ENCODE data around the gene MAPKAP1.

GRCh38 chr9:125756518-125756917 lies 49.5 kb upstream of the MAPKAP1 start:
- TF ChIP-seq USF1 (IDR thresholded peaks at IDR 0.05), result no peak
- TF ChIP-seq EGR1 (IDR thresholded peaks at IDR 0.05), result no peak
- no peak for TF ChIP-seq TAF1 (IDR thresholded peaks at IDR 0.05; ENCODE audit: low read depth)
- no peak for TF ChIP-seq RAD21 (IDR thresholded peaks at IDR 0.05; ENCODE audit: low read depth)
- no peak for TF ChIP-seq EP300 (IDR thresholded peaks at IDR 0.05; ENCODE audit: borderline replicate concordance)
- no peak for TF ChIP-seq FOXM1 (IDR thresholded peaks at IDR 0.05; ENCODE audit: borderline replicate concordance, low read depth)
- TF ChIP-seq, protein P1, sequence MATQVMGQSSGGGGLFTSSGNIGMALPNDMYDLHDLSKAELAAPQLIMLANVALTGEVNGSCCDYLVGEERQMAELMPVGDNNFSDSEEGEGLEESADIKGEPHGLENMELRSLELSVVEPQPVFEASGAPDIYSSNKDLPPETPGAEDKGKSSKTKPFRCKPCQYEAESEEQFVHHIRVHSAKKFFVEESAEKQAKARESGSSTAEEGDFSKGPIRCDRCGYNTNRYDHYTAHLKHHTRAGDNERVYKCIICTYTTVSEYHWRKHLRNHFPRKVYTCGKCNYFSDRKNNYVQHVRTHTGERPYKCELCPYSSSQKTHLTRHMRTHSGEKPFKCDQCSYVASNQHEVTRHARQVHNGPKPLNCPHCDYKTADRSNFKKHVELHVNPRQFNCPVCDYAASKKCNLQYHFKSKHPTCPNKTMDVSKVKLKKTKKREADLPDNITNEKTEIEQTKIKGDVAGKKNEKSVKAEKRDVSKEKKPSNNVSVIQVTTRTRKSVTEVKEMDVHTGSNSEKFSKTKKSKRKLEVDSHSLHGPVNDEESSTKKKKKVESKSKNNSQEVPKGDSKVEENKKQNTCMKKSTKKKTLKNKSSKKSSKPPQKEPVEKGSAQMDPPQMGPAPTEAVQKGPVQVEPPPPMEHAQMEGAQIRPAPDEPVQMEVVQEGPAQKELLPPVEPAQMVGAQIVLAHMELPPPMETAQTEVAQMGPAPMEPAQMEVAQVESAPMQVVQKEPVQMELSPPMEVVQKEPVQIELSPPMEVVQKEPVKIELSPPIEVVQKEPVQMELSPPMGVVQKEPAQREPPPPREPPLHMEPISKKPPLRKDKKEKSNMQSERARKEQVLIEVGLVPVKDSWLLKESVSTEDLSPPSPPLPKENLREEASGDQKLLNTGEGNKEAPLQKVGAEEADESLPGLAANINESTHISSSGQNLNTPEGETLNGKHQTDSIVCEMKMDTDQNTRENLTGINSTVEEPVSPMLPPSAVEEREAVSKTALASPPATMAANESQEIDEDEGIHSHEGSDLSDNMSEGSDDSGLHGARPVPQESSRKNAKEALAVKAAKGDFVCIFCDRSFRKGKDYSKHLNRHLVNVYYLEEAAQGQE (IDR thresholded peaks at IDR 0.05; ENCODE audit: low read depth), result no peak
- TF ChIP-seq YY1 (IDR thresholded peaks at IDR 0.05; ENCODE audit: low read depth), result no peak
- TF ChIP-seq, protein P2, sequence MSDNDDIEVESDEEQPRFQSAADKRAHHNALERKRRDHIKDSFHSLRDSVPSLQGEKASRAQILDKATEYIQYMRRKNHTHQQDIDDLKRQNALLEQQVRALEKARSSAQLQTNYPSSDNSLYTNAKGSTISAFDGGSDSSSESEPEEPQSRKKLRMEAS (IDR thresholded peaks at IDR 0.05), result no peak
